Fibroblast of mammary gland (primary cell): Measurements from ENCODE around the gene MTRF1L.
"Not testable (repeated sequence)": the region's sequence is repeated elsewhere in the genome, so short reads cannot be mapped to it uniquely, and the experiment has no call there.

ENCODE experiments used
- DNase-seq: peaks from one replicate; pipeline ENCODE4 v3.0.0-alpha.2; 2010; ENCODE audit warnings: low read depth
- H3K4me3 ChIP-seq: 2 replicates; pipeline ENCODE4 v1.5.1; 2011; ENCODE audit warnings: low read depth, mild to moderate bottlenecking, low read length, moderate library complexity; ENCODE audit not compliant: control insufficient read depth
- CTCF ChIP-seq: conservative IDR thresholded peaks from 2 replicates; pipeline ENCODE4 v1.5.1; 2011; ENCODE audit warnings: low read depth, low read length, inconsistent platforms; ENCODE audit not compliant: control insufficient read depth, insufficient read depth

Gene MTRF1L

GRCh38 chr6:152993847-152994246 lies 8.7 kb downstream of the MTRF1L start:
- no peak overlapping the region for H3K4me3 ChIP-seq
- no peak for DNase-seq
- TF ChIP-seq CTCF: no peak

DNA sequence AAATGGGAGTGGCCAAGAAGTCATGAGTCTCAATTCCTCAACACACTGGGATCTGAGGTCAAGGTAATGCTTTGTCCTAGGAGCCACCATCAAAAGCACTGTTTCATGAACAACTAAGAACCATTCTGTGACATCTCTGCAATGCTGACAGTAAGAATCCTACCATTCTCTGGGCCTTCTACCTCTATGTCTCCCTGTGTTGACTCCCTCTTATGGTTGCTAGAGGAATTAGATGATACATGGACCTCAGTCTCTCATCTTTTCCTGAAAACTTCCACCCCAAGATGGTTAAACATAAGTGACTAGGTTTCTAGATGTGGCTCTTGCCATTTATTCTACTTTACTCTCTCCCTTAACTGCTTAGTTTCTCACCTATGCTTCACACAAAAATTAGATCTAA lies 9.1 kb downstream of the MTRF1L start:
- H3K4me3 ChIP-seq: no peak overlapping the region
- DNase-seq: no peak
- TF ChIP-seq CTCF: peak; percentile 30

DNA sequence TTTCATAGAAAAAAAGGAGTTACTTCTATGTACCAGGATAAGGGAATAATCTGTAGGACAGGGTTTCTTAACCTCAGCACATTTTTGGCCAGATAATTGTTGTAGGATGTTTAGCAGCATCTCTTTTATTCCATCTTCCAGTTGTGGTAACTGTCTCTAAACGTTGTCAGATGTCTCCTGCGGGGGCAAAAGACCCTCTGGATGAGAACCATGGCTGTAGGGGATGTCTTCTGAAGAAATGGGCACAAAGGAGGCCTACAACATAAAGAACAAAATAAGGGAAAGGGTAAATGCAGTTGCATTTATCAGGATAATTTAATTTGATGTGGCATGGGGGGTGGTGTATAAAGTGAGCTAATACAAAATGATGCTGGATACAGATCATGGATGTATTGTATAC lies 15.5 kb downstream of the MTRF1L start:
- no peak for TF ChIP-seq CTCF
- no peak for DNase-seq
- no peak overlapping the region for H3K4me3 ChIP-seq

DNA sequence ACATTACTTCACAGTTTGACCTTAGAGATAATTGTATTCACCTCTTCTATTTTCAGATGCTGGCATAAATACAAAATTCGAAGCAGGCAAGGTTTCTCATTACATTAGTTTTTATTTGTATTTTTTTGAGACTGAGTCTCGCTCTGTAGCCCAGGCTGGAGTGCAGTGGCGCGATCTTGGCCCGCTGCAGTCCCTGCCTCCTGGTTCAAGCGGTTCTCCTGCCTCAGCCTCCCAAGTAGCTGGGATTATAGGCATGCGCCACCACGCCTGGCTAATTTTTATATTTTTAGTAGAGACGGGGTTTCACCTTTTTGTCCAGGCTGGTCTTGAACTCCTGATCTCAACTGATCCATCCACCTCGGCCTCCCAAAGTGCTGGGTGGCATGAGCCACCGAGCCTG lies 17.2 kb downstream of the MTRF1L start:
- H3K4me3 ChIP-seq: not testable (repeated sequence)

GRCh38 chr6:152984513-152984872 lies 18.0 kb downstream of the MTRF1L start:
- DNase-seq: no peak
- H3K4me3 ChIP-seq: peak overlapping the region; percentile 92
- no peak for TF ChIP-seq CTCF

More for the DNA sequence above, 17.2 kb downstream of the MTRF1L start:
- not testable (repeated sequence) for DNase-seq

- peak overlapping the region; percentile 92 for H3K4me3 ChIP-seq
- peak; percentile 88 for DNase-seq
- TF ChIP-seq CTCF: no peak
Observed at GRCh38 chr6:152983637-152984512, 18.6 kb downstream of the MTRF1L start.

DNA sequence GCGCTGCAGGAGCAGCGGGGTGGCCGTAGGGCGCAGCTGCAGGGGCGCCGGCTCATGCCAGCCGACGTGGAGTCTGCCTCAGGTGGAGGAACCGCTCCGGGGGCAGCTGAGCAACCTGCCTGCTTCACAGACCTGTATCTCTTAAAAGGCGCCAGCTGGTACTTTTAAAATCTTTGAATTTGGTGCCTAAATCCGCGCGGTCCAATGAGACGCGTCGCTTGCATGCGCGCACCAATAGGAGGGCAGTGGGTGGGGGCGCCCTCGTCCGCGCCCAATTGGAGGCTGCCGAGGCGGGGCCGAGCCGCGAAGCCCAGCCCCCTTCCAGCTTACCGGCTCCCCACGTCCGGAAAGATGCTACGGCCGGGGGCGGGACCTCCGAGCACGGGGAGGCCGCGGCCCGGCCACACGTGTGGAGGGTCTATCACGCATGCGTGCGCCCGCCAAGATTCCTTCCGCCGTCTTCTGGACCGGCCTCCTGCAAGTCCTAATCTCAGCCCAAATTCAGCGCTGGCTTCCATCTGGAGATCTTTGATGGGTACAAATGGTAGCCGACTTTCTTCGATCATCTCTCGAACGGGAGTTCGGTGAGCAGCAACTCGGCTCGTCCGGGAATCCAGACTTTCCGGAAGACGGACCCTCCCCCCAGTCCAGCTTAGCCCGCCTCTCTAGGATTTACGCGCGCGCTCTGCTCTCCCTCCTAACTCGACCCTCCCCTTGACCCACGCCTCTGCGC lies 19.4 kb downstream of the MTRF1L start, which contains the start of gene FBXO5:
Gene FBXO5 (minus strand): TSS at position 138 of the 733 bp plus-strand sequence. CDS start 82 bp downstream, at position 56.
- no peak for TF ChIP-seq CTCF
- DNase-seq: peak; percentile 95
- peak within 1 kb of the TSS; percentile 92 for H3K4me3 ChIP-seq
